Natural killer cell treated with Interleukin-12 subunit alpha and Interleukin-12 subunit beta and Interleukin-15 and Interleukin-18, amount 100 ng/mL, for 72 hours (primary cell): ENCODE results near the gene DDR1. TPM values are rescaled to one million over a fixed set of nuclear protein-coding genes. Genes with fewer than 3 reads are reported as not detected.
A peak's percentile ranks its signal among the peaks of the same experiment; 100 is the strongest.

ENCODE experiments used
- ATAC-seq, 2 donors: fragments of 150-1000 bp; cut with Tn5 transposase in 1 of 2; sonication (Bioruptor Pico), chemical (Tn5 transposase) in 1 of 2; 2 replicates each; pipeline ENCODE4 v1.10.0; 2021
- DNase-seq: peaks from one replicate; pipeline ENCODE4 v3.0.0; 2022; ENCODE audit warnings: low spot score
- H3K27ac Mint-ChIP-seq, 2 donors: 1 replicate in 1 of 2; 2 replicates in 1 of 2; pipeline ENCODE4 v1.8.0; 2022; ENCODE audit warnings: mixed read lengths in 2 of 2, mild to moderate bottlenecking in 1 of 2, moderate library complexity in 1 of 2
- H3K27me3 Mint-ChIP-seq, 2 donors: 1 replicate in 1 of 2; 2 replicates in 1 of 2; pipeline ENCODE4 v1.8.0; 2022; ENCODE audit warnings: mixed read lengths in 2 of 2
- H3K36me3 Mint-ChIP-seq: one replicate; pipeline ENCODE4 v1.8.0; 2022; ENCODE audit warnings: mixed read lengths
- H3K4me1 Mint-ChIP-seq, 2 donors: 1 replicate in 1 of 2; 2 replicates in 1 of 2; pipeline ENCODE4 v1.8.0; 2022; ENCODE audit warnings: low read depth in 2 of 2, mixed read lengths in 2 of 2, mild to moderate bottlenecking in 1 of 2
- H3K4me3 Mint-ChIP-seq: one replicate; pipeline ENCODE4 v1.8.0; 2022; ENCODE audit warnings: mixed read lengths
- H3K9me3 Mint-ChIP-seq: 2 replicates; pipeline ENCODE4 v1.8.0; 2022; ENCODE audit warnings: mixed read lengths
- total RNA-seq, 2 donors: library from RNA; stranded (reverse); gene quantifications; one replicate each; pipeline ENCODE4 v1.2.3, GENCODE V29; 2022

The DDR1 gene
- 1 to 10 TPM; 2.9 to 7.4 TPM for total RNA-seq

- peaks cover 0 to 17% of the 10 kb centered on the region in 2 donors for H3K27me3 Mint-ChIP-seq
- peak; percentile 82 to 85 for ATAC-seq
- H3K36me3 Mint-ChIP-seq, result no peaks in the 10 kb centered on the region
- H3K27ac Mint-ChIP-seq, result peak within 1 kb of the TSS in 1 of 2 donors; percentile 71
- peak within 1 kb of the TSS; percentile 73 for H3K4me3 Mint-ChIP-seq
- peaks cover 16 to 21% of the 10 kb centered on the region in 2 donors for H3K4me1 Mint-ChIP-seq
- H3K9me3 Mint-ChIP-seq, result no peaks in the 10 kb centered on the region
- no peak for DNase-seq
These were observed at the start of gene DDR1 for GRCh38 chr6:30883685-30884520. TSS of gene DDR1 (plus strand) at chr6:30884519. CDS start at chr6:30888730, 4,211 bp downstream.

- Mint-ChIP-seq H3K4me1 (peaks cover 35 to 45% of the 10 kb centered on the region in 2 donors), H3K9me3 (no peaks in the 10 kb centered on the region), H3K27ac (peak overlapping the region in 1 of 2 donors; percentile 72), H3K36me3 (no peaks in the 10 kb centered on the region), H3K27me3 (no peaks in the 10 kb centered on the region), H3K4me3 (no peak overlapping the region)
- no peak for DNase-seq
- ATAC-seq, result no peak
These were observed 49.7 kb upstream of the DDR1 start for GRCh38 chr6:30834646-30835045.

GRCh38 chr6:30835576-30835975 is 48.7 kb upstream of the DDR1 start:
- H3K27me3 Mint-ChIP-seq, result no peaks in the 10 kb centered on the region
- no peak for DNase-seq
- peak overlapping the region in 1 of 2 donors; percentile 72 for H3K27ac Mint-ChIP-seq

GRCh38 chr6:30836431-30836866 is 47.9 kb upstream of the DDR1 start:
- no peak for ATAC-seq

More at GRCh38 chr6:30835576-30835975, 48.7 kb upstream of the DDR1 start:
- no peak overlapping the region for H3K4me3 Mint-ChIP-seq
- peaks cover 27 to 39% of the 10 kb centered on the region in 2 donors for H3K4me1 Mint-ChIP-seq
- H3K9me3 Mint-ChIP-seq, result no peaks in the 10 kb centered on the region
- ATAC-seq, result no peak
- no peaks in the 10 kb centered on the region for H3K36me3 Mint-ChIP-seq

GRCh38 chr6:30836957-30837356 is 47.4 kb upstream of the DDR1 start:
- ATAC-seq (no peak), DNase-seq (no peak)
- Mint-ChIP-seq H3K27me3 (no peaks in the 10 kb centered on the region), H3K27ac (no peak overlapping the region), H3K4me1 (peaks cover 17 to 38% of the 10 kb centered on the region in 2 donors), H3K9me3 (no peaks in the 10 kb centered on the region), H3K36me3 (no peaks in the 10 kb centered on the region), H3K4me3 (no peak overlapping the region)

More at GRCh38 chr6:30836431-30836866, 47.9 kb upstream of the DDR1 start:
- Mint-ChIP-seq H3K4me3 (no peak overlapping the region), H3K9me3 (no peaks in the 10 kb centered on the region), H3K27ac (no peak overlapping the region), H3K4me1 (peaks cover 19 to 37% of the 10 kb centered on the region in 2 donors), H3K36me3 (no peaks in the 10 kb centered on the region), H3K27me3 (no peaks in the 10 kb centered on the region)
- no peak for DNase-seq

GRCh38 chr6:30837432-30837831 is 46.9 kb upstream of the DDR1 start:
- Mint-ChIP-seq H3K27me3 (no peaks in the 10 kb centered on the region), H3K4me3 (no peak overlapping the region), H3K36me3 (no peaks in the 10 kb centered on the region), H3K27ac (no peak overlapping the region), H3K9me3 (no peaks in the 10 kb centered on the region), H3K4me1 (peaks cover 19 to 38% of the 10 kb centered on the region in 2 donors)
- DNase-seq, result no peak
- no peak for ATAC-seq

GRCh38 chr6:30837870-30838269 is 46.4 kb upstream of the DDR1 start:
- H3K27me3 Mint-ChIP-seq, result no peaks in the 10 kb centered on the region

GRCh38 chr6:30839671-30840070 is 44.6 kb upstream of the DDR1 start:
- Mint-ChIP-seq H3K36me3 (no peaks in the 10 kb centered on the region), H3K27ac (no peak overlapping the region), H3K4me3 (no peak overlapping the region), H3K4me1 (peaks cover 22 to 43% of the 10 kb centered on the region in 2 donors), H3K27me3 (peaks cover 0 to 7% of the 10 kb centered on the region in 2 donors), H3K9me3 (no peaks in the 10 kb centered on the region)
- ATAC-seq (no peak), DNase-seq (no peak)

More at GRCh38 chr6:30837870-30838269, 46.4 kb upstream of the DDR1 start:
- H3K4me3 Mint-ChIP-seq, result no peak overlapping the region
- no peak overlapping the region for H3K27ac Mint-ChIP-seq
- DNase-seq, result no peak
- no peaks in the 10 kb centered on the region for H3K9me3 Mint-ChIP-seq
- no peaks in the 10 kb centered on the region for H3K36me3 Mint-ChIP-seq
- no peak for ATAC-seq
- H3K4me1 Mint-ChIP-seq, result peaks cover 18 to 37% of the 10 kb centered on the region in 2 donors

GRCh38 chr6:30840084-30840934 is 44.0 kb upstream of the DDR1 start:
- no peaks in the 10 kb centered on the region for H3K9me3 Mint-ChIP-seq
- H3K4me3 Mint-ChIP-seq, result no peak overlapping the region
- peaks cover 16 to 38% of the 10 kb centered on the region in 2 donors for H3K4me1 Mint-ChIP-seq
- ATAC-seq, result no peak
- peak overlapping the region in 1 of 2 donors; percentile 64 for H3K27ac Mint-ChIP-seq
- peaks cover 0 to 10% of the 10 kb centered on the region in 2 donors for H3K27me3 Mint-ChIP-seq
- no peaks in the 10 kb centered on the region for H3K36me3 Mint-ChIP-seq
- no peak for DNase-seq

- Mint-ChIP-seq H3K4me1 (peaks cover 16 to 38% of the 10 kb centered on the region in 2 donors), H3K9me3 (no peaks in the 10 kb centered on the region), H3K27me3 (peaks cover 0 to 10% of the 10 kb centered on the region in 2 donors), H3K36me3 (no peaks in the 10 kb centered on the region), H3K27ac (peak overlapping the region in 1 of 2 donors; percentile 64), H3K4me3 (peak overlapping the region; percentile 63)
- DNase-seq (no peak), ATAC-seq (peak in 1 of 2 donors; percentile 14)
These were observed 43.2 kb upstream of the DDR1 start for GRCh38 chr6:30840935-30841643.

GRCh38 chr6:30841644-30842504 is 42.4 kb upstream of the DDR1 start:
- Mint-ChIP-seq H3K9me3 (no peaks in the 10 kb centered on the region), H3K27ac (peak overlapping the region; percentile 24 to 64)

GRCh38 chr6:30842754-30843610 is 41.3 kb upstream of the DDR1 start:
- Mint-ChIP-seq H3K36me3 (no peaks in the 10 kb centered on the region), H3K27me3 (peaks cover 0 to 10% of the 10 kb centered on the region in 2 donors), H3K9me3 (no peaks in the 10 kb centered on the region), H3K27ac (peak overlapping the region in 1 of 2 donors; percentile 76), H3K4me1 (peaks cover 16 to 38% of the 10 kb centered on the region in 2 donors), H3K4me3 (no peak overlapping the region)
- ATAC-seq (no peak), DNase-seq (no peak)

More at GRCh38 chr6:30841644-30842504, 42.4 kb upstream of the DDR1 start:
- Mint-ChIP-seq H3K36me3 (no peaks in the 10 kb centered on the region), H3K4me1 (peaks cover 16 to 38% of the 10 kb centered on the region in 2 donors), H3K4me3 (peak overlapping the region; percentile 63), H3K27me3 (peaks cover 0 to 10% of the 10 kb centered on the region in 2 donors)
- ATAC-seq (peak; percentile 84 to 94), DNase-seq (peak; percentile 75)
